Adrenal gland (tissue), 5 donors: ENCODE measurements around the gene SLC8A3.

Experiments
- CTCF ChIP-seq, 6 experiments: fragments of 450-650 bp in 4 of 6; fragments of 200-600 bp in 2 of 6; sonication (generic) in 1 of 6; IDR thresholded peaks; 1 replicate in 5 of 6; 2 replicates in 1 of 6; pipeline versions ENCODE4 v1.5.1 to v1.8.0; 2016 to 2021; ENCODE audit warnings: antibody characterized with exemption in 6 of 6, mild to moderate bottlenecking in 2 of 6, moderate library complexity in 1 of 6
- POLR2A ChIP-seq, 2 donors: fragments of 450-650 bp; IDR thresholded peaks; one replicate each; pipeline ENCODE4 v1.6.1; 2017; ENCODE audit warnings: antibody characterized with exemption in 2 of 2, mild to moderate bottlenecking in 2 of 2, moderate library complexity in 1 of 2
- donor health status: DM: no; HTN: no; CAD: no.

GRCh38 chr14:70084226-70084625, 104.5 kb downstream of the SLC8A3 start:
- no peak for TF ChIP-seq CTCF (IDR thresholded peaks at IDR 0.05)
- TF ChIP-seq POLR2A (IDR thresholded peaks at IDR 0.05) = no peak
